ENCODE data around the gene UTP15. TPM values are rescaled to one million over a fixed set of nuclear protein-coding genes. Genes with fewer than 3 reads are reported as not detected.

The UTP15 gene
- polyA plus RNA-seq, 3 donors: 2.8 to 8.6 (median 2.8) TPM

- intact Hi-C loops (cut with micrococcal nuclease): no loop called here
- no peak for TF ChIP-seq CTCF (IDR thresholded peaks at IDR 0.05)
- H3K4me3 Mint-ChIP-seq: no peak overlapping the region
Observed at GRCh38 chr5:73523861-73524260, 41.7 kb upstream of the UTP15 start.

DNA sequence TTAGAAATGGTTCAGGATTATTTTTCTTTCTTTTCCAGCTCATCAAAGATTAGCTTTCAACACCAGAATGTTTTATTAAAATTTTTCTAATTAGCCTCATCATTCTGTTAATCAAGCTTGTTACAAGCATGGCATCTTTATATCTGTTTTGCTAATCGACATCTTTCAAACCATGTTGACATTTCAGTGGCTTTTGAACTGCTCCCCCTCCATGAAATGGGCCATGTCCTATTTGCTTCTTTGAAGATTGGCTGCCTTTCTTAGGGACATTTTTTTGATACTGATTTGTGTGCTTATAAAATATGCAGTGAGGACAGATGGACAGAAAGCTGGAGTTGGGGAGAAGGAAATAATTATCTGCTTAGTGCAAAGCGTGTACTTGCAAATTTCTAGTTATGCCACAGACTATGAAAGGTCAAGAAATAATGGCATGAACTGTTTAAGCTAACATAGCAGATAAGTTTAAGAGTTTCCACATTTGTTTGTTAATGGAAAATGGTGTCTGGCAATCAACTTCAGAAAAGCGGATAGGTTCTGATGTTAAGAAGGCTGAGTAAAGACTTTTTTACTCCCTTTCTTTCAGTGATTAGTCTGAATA is 39.8 kb upstream of the UTP15 start:
- no peak for TF ChIP-seq CTCF (IDR thresholded peaks at IDR 0.05)
- Mint-ChIP-seq H3K27ac (no peak overlapping the region), H3K9me3 (no peaks in the 10 kb centered on the region), H3K36me3 (no peaks in the 10 kb centered on the region), H3K4me1 (peaks cover 3% of the 10 kb centered on the region), H3K4me3 (no peak overlapping the region), H3K27me3 (ENCODE audit: low read depth in 3 of 3) (peaks cover 3 to 10% (median 6%) of the 10 kb centered on the region in 3 donors)
- no peak overlapping the region for H3K4me3 ChIP-seq (replicated peaks in 1 of 3; ENCODE audit: low read depth in 2 of 3, low read length in 3 of 3)
- no peaks in the 10 kb centered on the region for H3K79me2 ChIP-seq (ENCODE audit: insufficient read depth, low read length)
- no peak overlapping the region for H2AFZ ChIP-seq (ENCODE audit: insufficient read depth, low read depth, low read length, poor library complexity, severe bottlenecking)
- H3K27me3 ChIP-seq (ENCODE audit: control insufficient read depth in 2 of 2, insufficient read depth in 2 of 2, low read length in 2 of 2): peaks cover 2% of the 10 kb centered on the region in 2 donors
- WGBS (ENCODE audit: insufficient coverage): 83% methylated on average over 1 of the region's 3 CpGs
- H3K9ac ChIP-seq (ENCODE audit: insufficient read depth, low read length, poor library complexity, severe bottlenecking): no peak overlapping the region
- H3K27ac ChIP-seq (ENCODE audit: low read depth in 1 of 2, low read length in 2 of 2): no peak overlapping the region
- no peaks in the 10 kb centered on the region for H3K9me3 ChIP-seq (replicated peaks in 1 of 2; ENCODE audit: control insufficient read depth in 1 of 2, insufficient read depth in 1 of 2, low read length in 2 of 2)
- intact Hi-C loops (cut with micrococcal nuclease): no loop called here
- no peaks in the 10 kb centered on the region for H3K4me1 ChIP-seq (ENCODE audit: control insufficient read depth in 1 of 2, insufficient read depth in 2 of 2, low read length in 2 of 2)
- DNase-seq: no peak
- H3K36me3 ChIP-seq (replicated peaks in 1 of 2; ENCODE audit: control insufficient read depth in 1 of 2, insufficient read depth in 2 of 2, low read length in 2 of 2): no peaks in the 10 kb centered on the region
- no peaks in the 10 kb centered on the region for H4K20me1 ChIP-seq (ENCODE audit: insufficient read depth, low read length)
- no peak overlapping the region for H3K4me2 ChIP-seq (replicated peaks; ENCODE audit: extremely low read depth, low read length, poor library complexity, severe bottlenecking)

More at GRCh38 chr5:73523861-73524260, 41.7 kb upstream of the UTP15 start:
- Mint-ChIP-seq H3K9me3 (no peaks in the 10 kb centered on the region), H3K4me1 (peaks cover 10% of the 10 kb centered on the region), H3K27ac (no peak overlapping the region), H3K27me3 (ENCODE audit: low read depth in 3 of 3) (peaks cover 0 to 5% (median 3%) of the 10 kb centered on the region in 3 donors), H3K36me3 (no peaks in the 10 kb centered on the region)
- no peak for DNase-seq
- Histone ChIP-seq H3K9ac (ENCODE audit: insufficient read depth, low read length, poor library complexity, severe bottlenecking) (no peak overlapping the region), H3K4me1 (ENCODE audit: control insufficient read depth in 1 of 2, insufficient read depth in 2 of 2, low read length in 2 of 2) (no peaks in the 10 kb centered on the region), H3K27ac (ENCODE audit: low read depth in 1 of 2, low read length in 2 of 2) (no peak overlapping the region), H3K9me3 (replicated peaks in 1 of 2; ENCODE audit: control insufficient read depth in 1 of 2, insufficient read depth in 1 of 2, low read length in 2 of 2) (no peaks in the 10 kb centered on the region), H3K4me2 (replicated peaks; ENCODE audit: extremely low read depth, low read length, poor library complexity, severe bottlenecking) (no peak overlapping the region), H2AFZ (ENCODE audit: insufficient read depth, low read depth, low read length, poor library complexity, severe bottlenecking) (no peak overlapping the region), H3K36me3 (replicated peaks in 1 of 2; ENCODE audit: control insufficient read depth in 1 of 2, insufficient read depth in 2 of 2, low read length in 2 of 2) (no peaks in the 10 kb centered on the region), H3K27me3 (ENCODE audit: control insufficient read depth in 2 of 2, insufficient read depth in 2 of 2, low read length in 2 of 2) (peaks cover 0 to under 1% of the 10 kb centered on the region in 2 donors), H3K79me2 (ENCODE audit: insufficient read depth, low read length) (no peaks in the 10 kb centered on the region), H3K4me3 (replicated peaks in 1 of 3; ENCODE audit: low read depth in 2 of 3, low read length in 3 of 3) (no peak overlapping the region), H4K20me1 (ENCODE audit: insufficient read depth, low read length) (no peaks in the 10 kb centered on the region)
- WGBS (ENCODE audit: insufficient coverage): 100% methylated on average over 1 of the region's 1 CpG

Measured in CD14-positive monocyte (primary cell).